ENCODE data around the gene TMEM18.

DNA sequence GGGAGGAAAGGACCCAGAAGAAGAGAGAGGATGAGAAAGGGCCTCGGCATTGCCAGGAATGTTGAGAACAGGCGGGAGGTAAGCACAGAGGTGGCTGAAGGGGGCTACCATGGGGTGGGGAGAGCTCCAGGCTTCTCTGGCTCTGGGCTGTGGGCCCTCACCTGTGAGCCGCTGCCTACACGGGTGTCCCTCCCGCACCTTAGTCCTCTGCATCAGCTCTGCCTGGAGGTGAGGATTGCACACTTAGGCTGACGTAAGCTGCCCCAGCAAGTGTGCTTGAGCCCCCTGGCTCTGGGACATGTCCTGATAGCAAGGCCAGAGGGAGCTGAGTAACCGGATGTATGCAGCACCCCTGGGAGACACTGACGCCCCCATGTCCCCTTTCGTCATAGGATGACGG is 33.9 kb downstream of the TMEM18 start:
- TF ChIP-seq, protein P1, sequence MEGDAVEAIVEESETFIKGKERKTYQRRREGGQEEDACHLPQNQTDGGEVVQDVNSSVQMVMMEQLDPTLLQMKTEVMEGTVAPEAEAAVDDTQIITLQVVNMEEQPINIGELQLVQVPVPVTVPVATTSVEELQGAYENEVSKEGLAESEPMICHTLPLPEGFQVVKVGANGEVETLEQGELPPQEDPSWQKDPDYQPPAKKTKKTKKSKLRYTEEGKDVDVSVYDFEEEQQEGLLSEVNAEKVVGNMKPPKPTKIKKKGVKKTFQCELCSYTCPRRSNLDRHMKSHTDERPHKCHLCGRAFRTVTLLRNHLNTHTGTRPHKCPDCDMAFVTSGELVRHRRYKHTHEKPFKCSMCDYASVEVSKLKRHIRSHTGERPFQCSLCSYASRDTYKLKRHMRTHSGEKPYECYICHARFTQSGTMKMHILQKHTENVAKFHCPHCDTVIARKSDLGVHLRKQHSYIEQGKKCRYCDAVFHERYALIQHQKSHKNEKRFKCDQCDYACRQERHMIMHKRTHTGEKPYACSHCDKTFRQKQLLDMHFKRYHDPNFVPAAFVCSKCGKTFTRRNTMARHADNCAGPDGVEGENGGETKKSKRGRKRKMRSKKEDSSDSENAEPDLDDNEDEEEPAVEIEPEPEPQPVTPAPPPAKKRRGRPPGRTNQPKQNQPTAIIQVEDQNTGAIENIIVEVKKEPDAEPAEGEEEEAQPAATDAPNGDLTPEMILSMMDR (IDR thresholded peaks at IDR 0.05; ENCODE audit: low read length), result no peak
- TF ChIP-seq EZH2 (optimal IDR thresholded peaks at IDR 0.05; ENCODE audit: low read depth, low read length), result no peak

Data from MM.1S (cell line).